H1 (cell line): ENCODE data around the gene ZNF548. TPM values are rescaled to one million over a fixed set of nuclear protein-coding genes. Genes with fewer than 3 reads are reported as not detected.

Experiments
- CTCF ChIA-PET: fragments of 300-600 bp; sonication (Branson Sonifier 250); formaldehyde crosslinking; loops from one replicate; lab custom pipeline; 2021; ENCODE audit not compliant: partially characterized antibody; lab: Charles Lee
- POLR2A ChIA-PET: fragments of 300-600 bp; sonication (Branson Sonifier 250); formaldehyde crosslinking; loops from one replicate; lab custom pipeline; 2021; ENCODE audit warnings: inconsistent platforms; ENCODE audit not compliant: partially characterized antibody; lab: Charles Lee
- DNase-seq, 2 experiments: peaks; one replicate each; pipeline versions ENCODE4 v3.0.0 to v3.0.0-alpha.2; 2010 to 2022; ENCODE audit warnings: low spot score in 2 of 2, low read depth in 1 of 2, mixed read lengths in 1 of 2
- FAIRE-seq: peaks from 2 replicates; lab custom pipeline; 2011; peaks lifted over from hg19 to GRCh38; lab: Jason Lieb, UNC
- H2AFZ ChIP-seq: 2 replicates; pipeline ENCODE4 v1.8.1; 2012; ENCODE audit warnings: low read length, inconsistent platforms
- H2AK5ac ChIP-seq: 2 replicates; pipeline ENCODE4 v1.6.1; 2013; ENCODE audit warnings: low read depth, low read length
- H2BK120ac ChIP-seq: replicated peaks from 2 replicates; pipeline ENCODE3; 2013; ENCODE audit warnings: low read depth, low read length, inconsistent platforms
- H2BK12ac ChIP-seq: 2 replicates; pipeline ENCODE4 v1.6.1; 2013; ENCODE audit warnings: low read depth, low read length
- H2BK15ac ChIP-seq: 2 replicates; pipeline ENCODE4 v1.6.1; 2013; ENCODE audit warnings: low read length
- H2BK20ac ChIP-seq: 2 replicates; pipeline ENCODE4 v1.6.1; 2013; ENCODE audit warnings: low read length
- H2BK5ac ChIP-seq: 2 replicates; pipeline ENCODE4 v1.6.1; 2013; ENCODE audit warnings: low read depth, low read length
- H3K14ac ChIP-seq: 2 replicates; pipeline ENCODE4 v1.6.1; 2013; ENCODE audit warnings: inconsistent platforms; ENCODE audit not compliant: insufficient read length
- H3K18ac ChIP-seq: 2 replicates; pipeline ENCODE4 v1.6.1; 2013; ENCODE audit warnings: low read length; ENCODE audit errors: extremely low read depth
- H3K23ac ChIP-seq: 2 replicates; pipeline ENCODE4 v1.6.1; 2013; ENCODE audit warnings: inconsistent platforms; ENCODE audit not compliant: insufficient read length
- H3K23me2 ChIP-seq: 2 replicates; pipeline ENCODE4 v1.6.1; 2013; ENCODE audit warnings: low read depth, low read length
- H3K27ac ChIP-seq: 2 replicates; pipeline ENCODE4 v1.6.1; 2011; ENCODE audit warnings: low read depth, low read length, inconsistent platforms
- H3K27me3 ChIP-seq, 4 experiments: replicated peaks in 1 of 4; 1 replicate in 1 of 4; 2 replicates in 3 of 4; pipeline versions ENCODE4 v1.6.1 to v1.8.1; 2011 to 2013; ENCODE audit warnings: low read length in 3 of 4, mild to moderate bottlenecking in 3 of 4, inconsistent platforms in 2 of 4, mixed read lengths in 2 of 4, moderate library complexity in 1 of 4; ENCODE audit not compliant: control insufficient read depth in 3 of 4, insufficient read depth in 3 of 4; ENCODE audit errors: extremely low read depth in 1 of 4
- H3K36me3 ChIP-seq, 4 experiments: 2 replicates each; pipeline versions ENCODE4 v1.6.1 to v1.8.1; 2011 to 2013; ENCODE audit warnings: mild to moderate bottlenecking in 4 of 4, low read length in 3 of 4, moderate library complexity in 2 of 4, control low read depth in 1 of 4, inconsistent platforms in 1 of 4; ENCODE audit not compliant: insufficient read depth in 4 of 4, control insufficient read depth in 2 of 4
- H3K4ac ChIP-seq: replicated peaks from 2 replicates; pipeline ENCODE3; 2013; ENCODE audit warnings: low read length, low read depth, mixed read lengths, inconsistent platforms; ENCODE audit not compliant: insufficient read length
- H3K4me1 ChIP-seq, 4 experiments: replicated peaks in 1 of 4; 1 replicate in 1 of 4; 2 replicates in 3 of 4; pipeline versions ENCODE4 v1.6.1 to v1.8.1; 2011 to 2013; ENCODE audit warnings: low read length in 3 of 4, inconsistent platforms in 2 of 4, mixed read lengths in 1 of 4; ENCODE audit not compliant: insufficient read depth in 4 of 4, control insufficient read depth in 3 of 4
- H3K4me2 ChIP-seq, 2 experiments: 2 replicates each; pipeline versions ENCODE4 v1.6.1 to v1.8.1; 2011 to 2013; ENCODE audit warnings: low read depth in 2 of 2, low read length in 2 of 2, control low read depth in 1 of 2, inconsistent platforms in 1 of 2, mild to moderate bottlenecking in 1 of 2; ENCODE audit not compliant: insufficient read depth in 1 of 2
- H3K4me3 ChIP-seq, 4 experiments: fragments of 200-600, 300-600 bp in 1 of 4; sonication (generic), shearing (Covaris generic), sonication (Bioruptor Twin) in 1 of 4; 2 replicates each; pipeline versions ENCODE4 v1.5.1 to v1.8.1; 2011 to 2016; ENCODE audit warnings: low read length in 4 of 4, low read depth in 3 of 4, control low read depth in 2 of 4, inconsistent platforms in 2 of 4, mild to moderate bottlenecking in 2 of 4, mixed read lengths in 1 of 4, moderate library complexity in 1 of 4; ENCODE audit not compliant: insufficient read depth in 2 of 4; ENCODE audit errors: extremely low read depth in 1 of 4
- H3K56ac ChIP-seq: replicated peaks from 2 replicates; pipeline ENCODE3; 2013; ENCODE audit warnings: low read depth, mild to moderate bottlenecking, mixed read lengths, low read length, inconsistent platforms; ENCODE audit not compliant: insufficient read length
- H3K79me1 ChIP-seq: 2 replicates; pipeline ENCODE4 v1.6.1; 2013; ENCODE audit warnings: low read depth, low read length, control low read depth
- H3K79me2 ChIP-seq, 2 experiments: 2 replicates each; pipeline versions ENCODE4 v1.6.1 to v1.8.1; 2012 to 2013; ENCODE audit warnings: low read length in 2 of 2, mild to moderate bottlenecking in 2 of 2, inconsistent platforms in 1 of 2; ENCODE audit not compliant: insufficient read depth in 2 of 2, control insufficient read depth in 1 of 2
- H3K9ac ChIP-seq, 4 experiments: replicated peaks in 1 of 4; 1 replicate in 1 of 4; 2 replicates in 3 of 4; pipeline versions ENCODE4 v1.6.1 to v1.8.1; 2011 to 2013; ENCODE audit warnings: low read depth in 3 of 4, low read length in 3 of 4, control low read depth in 2 of 4, mild to moderate bottlenecking in 2 of 4, moderate library complexity in 2 of 4, inconsistent platforms in 1 of 4; ENCODE audit errors: extremely low read depth in 1 of 4
- H3K9me3 ChIP-seq, 2 experiments: 2 replicates each; pipeline versions ENCODE4 v1.6.1 to v1.8.1; 2012 to 2013; ENCODE audit warnings: mild to moderate bottlenecking in 2 of 2, moderate library complexity in 2 of 2, control low read depth in 1 of 2, inconsistent platforms in 1 of 2, low read depth in 1 of 2, low read length in 1 of 2, mixed read lengths in 1 of 2; ENCODE audit not compliant: insufficient read depth in 2 of 2
- H4K20me1 ChIP-seq, 2 experiments: replicated peaks in 1 of 2; 2 replicates each; pipeline versions ENCODE3 to v1.8.1; 2011 to 2013; ENCODE audit warnings: inconsistent platforms in 2 of 2, low read length in 2 of 2, mild to moderate bottlenecking in 1 of 2; ENCODE audit not compliant: insufficient read depth in 2 of 2, control insufficient read depth in 1 of 2
- H4K5ac ChIP-seq: 2 replicates; pipeline ENCODE4 v1.6.1; 2013; ENCODE audit warnings: low read length, low read depth, mixed read lengths, inconsistent platforms; ENCODE audit not compliant: insufficient read length
- H4K8ac ChIP-seq: 2 replicates; pipeline ENCODE4 v1.8.0; 2013; ENCODE audit warnings: mild to moderate bottlenecking, moderate library complexity, low read length, inconsistent platforms; ENCODE audit not compliant: insufficient read depth; ENCODE audit errors: extremely low read depth
- H4K91ac ChIP-seq: replicated peaks from 2 replicates; pipeline ENCODE3; 2013; ENCODE audit warnings: low read length, mixed read lengths, inconsistent platforms; ENCODE audit not compliant: insufficient read length
- ASH2L ChIP-seq: fragments of 200-600, 300-600 bp; sonication (generic); IDR thresholded peaks from one replicate; pipeline ENCODE4 v1.7.1; 2017; ENCODE audit warnings: low read length
- BCL11A ChIP-seq, 2 experiments: IDR thresholded peaks; one replicate each; pipeline ENCODE4 v1.6.1; 2011; ENCODE audit warnings: low read depth in 2 of 2, low read length in 2 of 2, mild to moderate bottlenecking in 2 of 2
- CBX5 ChIP-seq: fragments of 300-800, 300-1000 bp; sonication (generic); IDR thresholded peaks from 2 replicates; pipeline ENCODE4 v1.7.1; 2016; ENCODE audit warnings: antibody characterized with exemption, low read length, low read depth
- CTCF ChIP-seq, 3 experiments: IDR thresholded peaks; 1 replicate in 2 of 3; 2 replicates in 1 of 3; pipeline versions ENCODE4 v1.5.1 to v1.6.1; 2011; ENCODE audit warnings: low read length in 3 of 3, mild to moderate bottlenecking in 3 of 3, inconsistent platforms in 2 of 3, low read depth in 1 of 3, moderate library complexity in 1 of 3; ENCODE audit not compliant: insufficient read depth in 1 of 3; ENCODE audit errors: control extremely low read depth in 1 of 3
- HDAC6 ChIP-seq: IDR thresholded peaks from one replicate; pipeline ENCODE4 v1.7.1; 2012; ENCODE audit warnings: low read depth, mild to moderate bottlenecking, inconsistent platforms, low read length, moderate library complexity
- KDM1A ChIP-seq: fragments of 200-600, 300-600 bp; sonication (generic); IDR thresholded peaks from 2 replicates; pipeline ENCODE4 v1.7.1; 2016; ENCODE audit warnings: mild to moderate bottlenecking, low read length, borderline replicate concordance
- SAP30 ChIP-seq: fragments of 300-600 bp; sonication (generic); IDR thresholded peaks from 2 replicates; pipeline ENCODE4 v1.7.1; 2012; ENCODE audit warnings: low read length, moderate library complexity, mild to moderate bottlenecking, inconsistent platforms; ENCODE audit not compliant: insufficient read depth, insufficient replicate concordance
- SIN3A ChIP-seq, 2 experiments: IDR thresholded peaks in 1 of 2; conservative IDR thresholded peaks in 1 of 2; 2 replicates each; pipeline ENCODE4 v1.6.1; 2011 to 2012; ENCODE audit warnings: low read length in 2 of 2, improper control_type of control experiment in 1 of 2, low read depth in 1 of 2, mild to moderate bottlenecking in 1 of 2
- SIX5 ChIP-seq: IDR thresholded peaks from 2 replicates; pipeline ENCODE4 v1.6.1; 2011; ENCODE audit warnings: mild to moderate bottlenecking, low read depth, low read length
- SUZ12 ChIP-seq: fragments of 200-600 bp; sonication (generic); IDR thresholded peaks from 2 replicates; pipeline ENCODE4 v1.6.1; 2012; ENCODE audit warnings: mild to moderate bottlenecking, inconsistent platforms, low read length, moderate library complexity, mixed read lengths
- TBP ChIP-seq: IDR thresholded peaks from 2 replicates; pipeline ENCODE4 v1.6.1; 2011; ENCODE audit warnings: low read depth, low read length, improper control_type of control experiment
- TCF12 ChIP-seq: IDR thresholded peaks from 2 replicates; pipeline ENCODE4 v1.6.1; 2011; ENCODE audit warnings: low read depth, mild to moderate bottlenecking, low read length
- WGBS, 2 experiments: shearing (Covaris generic) in 1 of 2; methylation state at CpG; one replicate each; pipeline versions ENCODE4 v1.1.6 to v1.1.7; 2013 to 2015; ENCODE audit warnings: low lambda C conversion rate in 2 of 2, mixed read lengths in 2 of 2, inconsistent platforms in 1 of 2, low coverage in 1 of 2, missing lambda C conversion rate in 1 of 2; ENCODE audit not compliant: insufficient replicate concordance in 2 of 2, insufficient coverage in 1 of 2, insufficient read length in 1 of 2; ENCODE audit errors: extremely low coverage in 1 of 2, missing lambda C conversion rate in 1 of 2; 5-methylcytosine and 5-hydroxymethylcytosine counted together
- polyA plus RNA-seq, 7 experiments: library from polyadenylated mRNA; depleted of rRNA in 3 of 7; stranded (reverse) in 5 of 7; unstranded in 2 of 7; fragments of >200 nt in 5 of 7; fragments of 200-250 nt in 2 of 7; gene quantifications; 1 replicate in 5 of 7; 2 replicates in 1 of 7; 4 replicates in 1 of 7; pipeline versions ENCODE4 v1.2.1 to v1.2.3, GENCODE V29; 2011 to 2013; ENCODE audit warnings: missing spikeins in 2 of 7, mixed read lengths in 2 of 7
- total RNA-seq: library from RNA; stranded (reverse); fragmentation: NEBNext Ultra II Directional; extraction: Animal tissue kit (Norgen Biotek cat#: 25700); gene quantifications from 2 replicates; pipeline ENCODE4 v1.2.1, GENCODE V29; 2021

The ZNF548 gene
- total and polyA plus RNA-seq, 2 of the 8 experiments (the other 6 are each of a cell fraction or from before 2014, with no cell fraction given), result 7.4 to 9.9 TPM

- H3K79me1 ChIP-seq, result no peaks in the 10 kb centered on the region
- H3K27me3 ChIP-seq, result no peaks in the 10 kb centered on the region
- H3K4me2 ChIP-seq, result no peak overlapping the region
- no peaks in the 10 kb centered on the region for H3K4me1 ChIP-seq
- no peak overlapping the region for H4K8ac ChIP-seq
- CTCF ChIA-PET, result no interaction called here
- H2AFZ ChIP-seq, result no peak overlapping the region
- no peak overlapping the region for H4K5ac ChIP-seq
- H3K36me3 ChIP-seq, result peaks cover 9 to 25% (median 22%) of the 10 kb centered on the region in 4 experiments
- H3K4me3 ChIP-seq, result no peak overlapping the region
- H2BK5ac ChIP-seq, result no peak overlapping the region
- H3K9ac ChIP-seq, result no peak overlapping the region
- no peak overlapping the region for H2BK20ac ChIP-seq
- no peak overlapping the region for H3K56ac ChIP-seq
- H3K23ac ChIP-seq, result no peak overlapping the region
- no peaks in the 10 kb centered on the region for H3K23me2 ChIP-seq
- no peak overlapping the region for H2AK5ac ChIP-seq
- POLR2A ChIA-PET, result no interaction called here
- no peak overlapping the region for H2BK120ac ChIP-seq
- H3K18ac ChIP-seq, result no peak overlapping the region
- no peak overlapping the region for H2BK12ac ChIP-seq
- H3K9me3 ChIP-seq, result no peaks in the 10 kb centered on the region; a peak in 1 of 4 replicates
- H3K14ac ChIP-seq, result no peak overlapping the region
- H4K91ac ChIP-seq, result no peak overlapping the region
- 91% methylated on average over 3 of the region's 3 CpGs; no CpG with 5 or more reads in 1 of the 2 experiments for WGBS, 2 experiments
- no peak overlapping the region for H2BK15ac ChIP-seq
- no peaks in the 10 kb centered on the region for H4K20me1 ChIP-seq
- no peak for DNase-seq
- no peak overlapping the region for H3K27ac ChIP-seq
- FAIRE-seq, result no peak
- no peaks in the 10 kb centered on the region; a peak in 1 of 4 replicates for H3K79me2 ChIP-seq
- no peak overlapping the region for H3K4ac ChIP-seq
- TF ChIP-seq SIN3A (conservative IDR thresholded peaks at IDR 0.05 in 1 of 2, IDR thresholded peaks at IDR 0.05 in 1 of 2; ENCODE audit: low read depth in 1 of 2, low read length in 2 of 2) (no peak), HDAC6 (no peak), SAP30 (no peak), CBX5 (no peak), CTCF (IDR thresholded peaks at IDR 0.05; ENCODE audit: control extremely low read depth in 1 of 3, insufficient read depth in 1 of 3, low read depth in 1 of 3, low read length in 3 of 3) (no peak), KDM1A (no peak), SUZ12 (no peak), ASH2L (no peak), BCL11A (IDR thresholded peaks at IDR 0.05; ENCODE audit: low read depth in 2 of 2, low read length in 2 of 2) (no peak), TBP (no peak), TCF12 (no peak), SIX5 (no peak)
These were observed 31.4 kb downstream of the ZNF548 start for GRCh38 chr19:57421037-57421436.
